DMS53 (cell line): ENCODE results near the gene KCNE4.
A peak's percentile ranks its signal among the peaks of the same experiment; 100 is the strongest.

Experiments
- DNase-seq: peaks from one replicate; lab custom pipeline; 2025; lab: John Stamatoyannopoulos, UW

KCNE4 gene

GRCh38 chr2:223041527-223042109 is 10.4 kb upstream of the KCNE4 start:
- peak; percentile 94 for DNase-seq

DNA sequence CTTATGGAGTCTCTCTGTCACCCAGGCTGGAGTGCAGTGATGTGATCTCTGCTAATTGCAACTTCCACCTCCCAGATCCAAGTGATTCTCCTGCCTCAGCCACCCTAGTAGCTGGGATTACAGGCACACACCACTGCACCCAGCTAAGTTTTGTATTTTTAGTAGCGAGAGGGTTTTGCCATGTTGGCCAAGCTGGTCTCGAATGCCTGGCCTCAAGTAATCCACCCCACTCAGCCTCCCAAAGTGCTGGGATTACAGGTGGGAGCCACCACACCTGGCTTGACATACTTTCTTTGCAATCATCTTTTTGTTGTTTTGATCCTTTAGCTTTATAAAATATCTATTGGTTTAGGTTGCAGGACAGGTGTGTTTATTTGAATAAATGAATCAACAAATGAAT is 9.7 kb upstream of the KCNE4 start:
- no peak for DNase-seq

GRCh38 chr2:223042704-223043118 is 9.3 kb upstream of the KCNE4 start:
- DNase-seq: peak; percentile 22

DNA sequence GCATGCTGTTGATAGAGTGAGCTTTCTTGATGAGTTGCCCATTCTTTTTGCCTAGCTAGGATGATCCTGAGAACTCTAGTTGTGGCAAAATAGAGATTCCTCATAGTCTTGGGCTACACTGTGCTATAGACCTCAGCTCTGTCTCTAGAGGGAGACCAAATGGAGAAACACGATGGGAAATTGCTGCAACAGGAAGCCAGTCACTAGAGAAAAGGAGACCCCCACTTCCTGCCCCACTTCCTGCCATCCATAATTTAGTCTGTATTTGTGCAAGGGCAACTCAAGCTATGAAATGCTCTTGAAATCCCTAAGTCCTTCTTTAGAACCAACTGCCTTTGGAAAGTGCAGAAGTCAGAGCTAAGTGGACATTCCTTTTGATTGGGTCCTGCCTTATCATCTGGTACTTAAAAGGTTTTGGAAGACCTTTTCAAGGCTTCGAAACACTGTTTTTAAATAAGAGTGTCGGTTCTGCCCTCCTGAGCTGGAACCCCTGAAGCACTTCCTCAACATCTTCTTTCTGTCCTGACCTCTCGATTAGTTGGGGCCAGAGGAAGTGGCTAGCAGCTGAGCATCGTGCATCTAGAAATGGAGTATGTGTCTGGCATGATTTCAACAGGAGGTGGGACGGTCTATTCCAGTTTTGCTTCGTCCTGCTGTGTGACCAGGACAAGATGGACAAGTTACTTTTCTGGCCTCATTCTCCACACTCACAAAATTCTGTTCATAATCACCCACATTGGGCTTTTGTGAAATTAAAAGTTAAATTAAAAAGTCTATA is 8.6 kb upstream of the KCNE4 start:
- DNase-seq: no peak

GRCh38 chr2:223044092-223044836 is 7.7 kb upstream of the KCNE4 start:
- peak; percentile 5 for DNase-seq

GRCh38 chr2:223044916-223045700 is 6.9 kb upstream of the KCNE4 start:
- no peak for DNase-seq

DNA sequence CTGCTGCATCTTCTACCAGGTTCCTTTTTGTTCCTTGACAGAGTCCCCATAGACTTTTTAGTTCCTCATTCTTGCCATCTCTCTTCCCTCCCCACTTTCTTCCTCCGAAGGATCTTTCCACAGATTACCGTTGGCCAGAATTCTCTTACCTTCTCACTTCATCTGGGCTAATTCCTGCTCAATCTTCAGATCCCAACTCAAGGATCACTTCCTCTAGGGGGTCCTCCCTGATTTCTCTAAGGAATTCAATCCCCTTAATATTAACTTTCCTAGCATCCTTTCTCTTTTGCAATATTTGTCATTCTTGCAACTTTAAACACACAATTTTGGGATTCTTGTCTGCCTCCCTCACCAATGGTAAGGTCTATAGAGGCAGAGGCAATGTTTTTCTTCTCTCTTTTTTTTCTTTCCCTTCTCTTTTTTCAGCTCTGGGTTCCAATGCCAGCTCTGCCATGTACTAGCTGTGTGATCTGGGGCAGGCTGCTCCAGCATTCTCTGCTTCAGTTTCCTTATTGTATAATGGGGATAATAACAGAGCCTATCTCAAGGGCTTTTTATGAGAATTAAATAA is 5.4 kb upstream of the KCNE4 start:
- no peak for DNase-seq

GRCh38 chr2:223047260-223047761 is 4.7 kb upstream of the KCNE4 start:
- no peak for DNase-seq

DNA sequence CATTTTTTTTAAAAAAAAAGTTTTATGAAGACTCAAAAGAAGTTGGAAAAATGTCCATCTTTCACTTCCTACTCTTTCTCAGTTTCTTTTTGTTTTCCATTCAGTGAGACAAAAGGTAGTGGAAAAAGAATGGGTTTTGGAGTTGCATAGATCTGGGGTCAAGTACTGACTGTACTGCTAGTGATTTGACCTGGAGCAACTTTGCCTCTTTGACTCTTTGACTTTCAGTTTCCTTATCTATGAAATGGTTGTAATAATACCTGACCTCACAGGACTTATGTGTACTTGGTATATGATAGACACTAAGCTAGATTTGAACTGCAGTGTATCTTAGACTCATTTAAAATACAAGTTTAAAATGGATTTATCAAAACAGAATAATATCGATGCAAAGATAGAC is 3.5 kb upstream of the KCNE4 start:
- no peak for DNase-seq

DNA sequence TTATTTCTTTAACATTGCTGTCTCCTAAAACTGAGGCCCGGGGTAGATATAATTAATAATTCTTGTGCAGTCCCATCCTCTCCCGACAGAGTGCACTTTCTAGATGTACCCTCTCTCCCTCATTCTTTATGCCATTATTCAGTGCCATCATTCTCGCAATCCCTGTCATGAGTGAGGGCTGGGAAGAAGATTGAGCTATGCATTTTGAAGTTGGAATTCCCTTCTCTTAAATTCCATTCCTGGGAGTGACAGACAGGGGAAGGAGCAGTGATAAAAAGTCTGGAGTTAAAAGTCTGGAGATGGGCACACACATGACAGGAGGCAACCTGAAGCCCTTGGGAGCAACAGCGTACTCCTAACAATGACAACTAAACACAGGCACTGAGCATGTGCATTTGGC is 2.6 kb upstream of the KCNE4 start:
- DNase-seq: no peak

GRCh38 chr2:223050188-223050587 is 1.8 kb upstream of the KCNE4 start:
- DNase-seq: no peak

GRCh38 chr2:223050900-223051504 is 988 bp upstream of the KCNE4 start:
- DNase-seq: peak; percentile 35

DNA sequence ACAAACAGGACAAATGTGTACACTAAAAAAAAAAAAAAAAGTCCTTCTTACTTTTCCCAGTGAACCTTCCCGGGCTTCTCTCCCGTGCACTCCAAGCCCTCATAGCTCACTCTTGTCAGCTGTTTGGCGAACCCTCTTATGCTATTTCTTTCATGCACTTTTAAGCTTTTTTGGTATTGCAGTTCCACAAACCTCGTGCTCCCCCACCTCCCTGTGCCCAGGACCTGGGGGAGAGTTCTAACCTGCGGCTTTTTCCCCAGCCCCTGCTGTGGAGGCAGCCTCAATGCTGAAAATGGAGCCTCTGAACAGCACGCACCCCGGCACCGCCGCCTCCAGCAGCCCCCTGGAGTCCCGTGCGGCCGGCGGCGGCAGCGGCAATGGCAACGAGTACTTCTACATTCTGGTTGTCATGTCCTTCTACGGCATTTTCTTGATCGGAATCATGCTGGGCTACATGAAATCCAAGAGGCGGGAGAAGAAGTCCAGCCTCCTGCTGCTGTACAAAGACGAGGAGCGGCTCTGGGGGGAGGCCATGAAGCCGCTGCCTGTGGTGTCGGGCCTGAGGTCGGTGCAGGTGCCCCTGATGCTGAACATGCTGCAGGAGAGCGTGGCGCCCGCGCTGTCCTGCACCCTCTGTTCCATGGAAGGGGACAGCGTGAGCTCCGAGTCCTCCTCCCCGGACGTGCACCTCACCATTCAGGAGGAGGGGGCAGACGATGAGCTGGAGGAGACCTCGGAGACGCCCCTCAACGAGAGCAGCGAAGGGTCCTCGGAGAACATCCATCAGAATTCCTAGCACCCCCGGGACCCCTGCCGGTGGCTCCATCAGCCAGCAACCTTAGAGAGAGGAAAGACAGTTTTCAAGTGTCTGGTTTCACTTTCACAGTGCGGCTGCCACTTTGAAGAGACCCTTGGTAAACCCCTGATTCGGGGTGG is 826 bp downstream of the KCNE4 start:
- DNase-seq: peak; percentile 61

- peak; percentile 33 for DNase-seq
Observed at GRCh38 chr2:223053484-223054192, 1.6 kb downstream of the KCNE4 start.

- peak; percentile 21 for DNase-seq
Observed at GRCh38 chr2:223054193-223054781, 2.3 kb downstream of the KCNE4 start.

- DNase-seq: no peak
Observed at GRCh38 chr2:223055140-223055539, 3.1 kb downstream of the KCNE4 start.

GRCh38 chr2:223055836-223056235 is 3.8 kb downstream of the KCNE4 start:
- DNase-seq: peak; percentile 46

DNA sequence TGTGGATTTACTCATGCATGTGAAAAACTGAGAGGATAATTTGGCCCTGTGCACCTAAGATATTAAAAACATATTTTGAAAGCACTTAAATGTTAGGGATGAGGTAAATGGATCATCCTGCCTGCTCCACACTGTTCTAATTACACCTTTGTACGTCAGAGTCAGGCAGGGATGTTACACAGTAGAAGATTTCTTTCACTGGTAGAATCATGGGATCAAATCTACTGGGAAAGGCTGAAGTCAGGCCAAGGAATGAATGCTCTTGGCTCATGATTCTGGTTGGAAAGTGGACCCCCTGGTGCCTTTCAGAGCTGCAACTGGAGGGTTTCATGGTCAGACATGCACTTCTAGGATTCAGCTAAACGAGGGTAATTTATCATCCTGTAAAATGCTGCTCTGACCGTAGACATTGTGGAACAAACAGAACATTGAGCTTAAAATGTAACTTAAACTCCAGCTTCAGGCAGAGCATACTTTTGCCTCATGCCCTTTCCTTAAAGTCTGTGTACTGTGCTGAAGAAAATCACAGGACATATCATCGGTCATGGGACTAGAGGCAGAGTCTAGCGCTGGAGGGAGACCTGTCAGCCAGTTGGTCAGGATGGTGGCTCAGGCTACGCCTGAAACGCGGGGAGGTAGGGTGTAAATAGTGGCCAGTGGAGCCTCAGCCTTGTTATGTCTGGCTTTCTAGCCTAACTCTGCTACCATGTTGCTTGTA is 4.9 kb downstream of the KCNE4 start:
- DNase-seq: no peak
